Ishikawa (cell line): ENCODE data around the gene PRR5L.

Experiments
- CEBPB ChIP-seq: IDR thresholded peaks from 2 replicates; pipeline ENCODE4 v1.6.1; 2012
- CREB1 ChIP-seq: IDR thresholded peaks from 2 replicates; pipeline ENCODE4 v1.6.1; 2012; ENCODE audit warnings: low read depth
- EGR1 ChIP-seq: IDR thresholded peaks from 2 replicates; pipeline ENCODE4 v1.6.1; 2012
- EP300 ChIP-seq: IDR thresholded peaks from 2 replicates; pipeline ENCODE4 v1.6.1; 2012; ENCODE audit warnings: borderline replicate concordance
- FOXM1 ChIP-seq: IDR thresholded peaks from 2 replicates; pipeline ENCODE4 v1.6.1; 2012; ENCODE audit warnings: low read depth, borderline replicate concordance
- MAX ChIP-seq: IDR thresholded peaks from 2 replicates; pipeline ENCODE4 v1.6.1; 2012
- NFIC ChIP-seq: IDR thresholded peaks from 2 replicates; pipeline ENCODE4 v1.6.1; 2012
- RAD21 ChIP-seq: IDR thresholded peaks from 2 replicates; pipeline ENCODE4 v1.6.1; 2012; ENCODE audit warnings: low read depth
- REST ChIP-seq: IDR thresholded peaks from 2 replicates; pipeline ENCODE4 v1.6.1; 2012; ENCODE audit warnings: low read depth, mild to moderate bottlenecking
- TAF1 ChIP-seq: IDR thresholded peaks from 2 replicates; pipeline ENCODE4 v1.6.1; 2012; ENCODE audit warnings: low read depth, mild to moderate bottlenecking
- TCF12 ChIP-seq: IDR thresholded peaks from 2 replicates; pipeline ENCODE4 v1.6.1; 2012; ENCODE audit warnings: low read depth
- TEAD4 ChIP-seq: IDR thresholded peaks from 2 replicates; pipeline ENCODE4 v1.6.1; 2012
- USF1 ChIP-seq: IDR thresholded peaks from 2 replicates; pipeline ENCODE4 v1.6.1; 2012
- YY1 ChIP-seq: IDR thresholded peaks from 2 replicates; pipeline ENCODE4 v1.6.1; 2012; ENCODE audit warnings: low read depth
- ZBTB7A ChIP-seq: IDR thresholded peaks from 2 replicates; pipeline ENCODE4 v1.6.1; 2012; ENCODE audit warnings: low read depth

The PRR5L gene

DNA sequence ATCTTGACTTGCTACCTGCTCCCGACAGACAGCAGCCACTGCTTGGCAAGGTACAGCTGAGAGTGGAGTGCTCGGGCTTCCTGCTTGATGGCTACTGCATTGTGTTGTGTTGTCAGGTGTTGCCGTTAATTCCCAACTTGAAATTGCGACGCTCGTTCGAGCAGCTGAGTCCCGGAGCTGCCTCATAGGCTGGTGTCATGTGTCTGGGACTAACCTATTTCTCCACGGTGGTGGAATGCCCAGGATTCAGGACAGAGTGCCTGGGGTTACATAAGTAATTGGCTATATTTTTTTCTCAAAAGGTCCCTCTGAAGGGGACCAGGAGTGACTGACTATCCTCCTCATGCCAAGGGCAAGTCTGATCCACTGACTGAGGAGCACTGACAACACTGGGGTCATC, 25.4 kb upstream of the PRR5L start:
- no peak for TF ChIP-seq CREB1
- TF ChIP-seq TEAD4: no peak
- no peak for TF ChIP-seq FOXM1
- no peak for TF ChIP-seq MAX
- no peak for TF ChIP-seq RAD21
- no peak for TF ChIP-seq NFIC
- no peak for TF ChIP-seq REST
- TF ChIP-seq EP300: no peak
- TF ChIP-seq TAF1: no peak

DNA sequence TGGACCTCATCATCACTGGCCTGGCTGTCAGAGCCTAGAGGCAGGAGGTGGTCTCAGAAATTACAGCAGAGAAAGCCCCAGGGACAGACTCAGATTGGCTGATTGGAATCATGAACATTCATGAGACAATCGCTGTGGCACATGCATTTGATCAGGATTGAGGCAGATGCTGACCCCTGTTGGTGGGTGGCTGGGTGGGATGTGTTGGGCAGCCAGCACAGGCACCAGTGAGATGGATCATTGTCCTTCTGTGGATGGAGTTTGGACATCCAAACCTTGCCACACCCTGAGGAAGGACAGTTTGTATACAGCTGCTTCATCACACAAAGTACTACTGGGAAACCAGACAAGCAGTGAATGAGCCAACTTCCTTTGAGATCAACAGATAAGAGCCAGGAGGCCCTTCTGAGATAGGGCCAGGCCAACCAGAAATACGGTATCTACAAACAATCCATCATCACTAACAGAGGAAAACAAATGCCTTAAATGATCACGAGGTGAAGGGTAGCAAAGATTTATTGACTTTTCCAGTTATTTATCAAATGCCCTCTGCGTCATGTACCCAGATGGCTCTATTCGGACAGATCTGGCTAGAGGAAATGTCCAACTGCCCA, 24.2 kb upstream of the PRR5L start:
- TF ChIP-seq USF1 (no peak), YY1 (no peak), MAX (no peak), EP300 (no peak), NFIC (no peak), CEBPB (no peak)

GRCh38 chr11:36273110-36273509, 23.0 kb upstream of the PRR5L start:
- no peak for TF ChIP-seq TCF12
- TF ChIP-seq ZBTB7A: no peak
- TF ChIP-seq NFIC: no peak
- TF ChIP-seq EP300: no peak
- TF ChIP-seq REST: no peak
- TF ChIP-seq FOXM1: no peak
- TF ChIP-seq EGR1: no peak
- no peak for TF ChIP-seq TEAD4
- no peak for TF ChIP-seq YY1
- TF ChIP-seq TAF1: no peak
- TF ChIP-seq RAD21: no peak
- TF ChIP-seq USF1: no peak
- no peak for TF ChIP-seq MAX

DNA sequence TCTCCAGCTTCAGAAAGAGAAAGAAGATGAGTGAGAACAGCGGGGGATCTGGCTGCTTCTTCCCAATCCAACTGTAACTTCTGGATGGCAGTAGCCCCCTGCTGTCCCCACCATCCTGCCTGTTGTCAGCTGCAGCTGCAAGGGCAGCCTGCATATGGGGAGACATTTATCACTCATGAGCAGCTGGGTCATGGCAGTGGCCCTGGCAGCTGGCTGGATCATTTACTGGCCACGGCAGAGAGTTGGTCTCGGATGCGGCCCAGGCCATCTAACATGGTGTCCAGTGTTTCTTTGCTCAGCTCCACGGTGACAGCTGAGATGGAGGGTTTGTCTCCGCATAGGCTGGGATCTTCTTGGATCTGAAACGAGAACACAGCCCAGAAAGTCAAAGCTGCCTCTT, 21.7 kb upstream of the PRR5L start:
- TF ChIP-seq YY1 (no peak), CEBPB (no peak), TCF12 (no peak), EGR1 (no peak), TEAD4 (no peak), CREB1 (no peak), ZBTB7A (no peak), USF1 (no peak)

- TF ChIP-seq CREB1 (no peak), ZBTB7A (no peak), CEBPB (no peak), REST (no peak), FOXM1 (no peak), YY1 (no peak), TEAD4 (no peak), RAD21 (no peak), USF1 (no peak), NFIC (no peak), EP300 (no peak), TAF1 (no peak), TCF12 (no peak), EGR1 (no peak)
These were observed 17.4 kb upstream of the PRR5L start for GRCh38 chr11:36278531-36279282.
